HG03457 (cell line): ENCODE data around the gene LGALSL.
"Not testable (repeated sequence)": the region's sequence is repeated elsewhere in the genome, so short reads cannot be mapped to it uniquely, and the experiment has no call there.

Experiments
- ATAC-seq: cut with Tn5 transposase; IDR thresholded peaks from one replicate; pipeline ENCODE4 v1.9.1; 2021; ENCODE audit warnings: moderate number of reproducible peaks; ENCODE audit not compliant: unreplicated experiment

Gene LGALSL

GRCh38 chr2:64442277-64442676 is 11.7 kb upstream of the LGALSL start:
- no peak for ATAC-seq

- ATAC-seq = no peak
These were observed 11.0 kb upstream of the LGALSL start for GRCh38 chr2:64442801-64443429.

- not testable (repeated sequence) for ATAC-seq
These were observed 8.0 kb upstream of the LGALSL start for GRCh38 chr2:64445970-64446369.

GRCh38 chr2:64447317-64448040 is 6.5 kb upstream of the LGALSL start:
- no peak for ATAC-seq

- ATAC-seq = no peak
These were observed 5.9 kb upstream of the LGALSL start for GRCh38 chr2:64448041-64448426.

GRCh38 chr2:64451051-64451450 is 2.9 kb upstream of the LGALSL start:
- no peak for ATAC-seq

GRCh38 chr2:64454386-64455332 is 697 bp downstream of the LGALSL start:
- peak; percentile 49 for ATAC-seq

GRCh38 chr2:64455545-64455944 is 1.6 kb downstream of the LGALSL start:
- ATAC-seq = no peak

- ATAC-seq = no peak
These were observed 2.3 kb downstream of the LGALSL start for GRCh38 chr2:64456293-64456692.

GRCh38 chr2:64457524-64457923 is 3.6 kb downstream of the LGALSL start:
- ATAC-seq = no peak

GRCh38 chr2:64459575-64459974 is 5.6 kb downstream of the LGALSL start:
- no peak for ATAC-seq

- ATAC-seq = no peak
These were observed 6.4 kb downstream of the LGALSL start for GRCh38 chr2:64460330-64460729.

- ATAC-seq = no peak
These were observed 7.5 kb downstream of the LGALSL start for GRCh38 chr2:64461271-64462058.

GRCh38 chr2:64462171-64462570 is 8.2 kb downstream of the LGALSL start:
- ATAC-seq = no peak

GRCh38 chr2:64462940-64463700 is 9.2 kb downstream of the LGALSL start:
- no peak for ATAC-seq

- no peak for ATAC-seq
These were observed 9.8 kb downstream of the LGALSL start for GRCh38 chr2:64463781-64464180.

GRCh38 chr2:64466478-64467085 is 12.6 kb downstream of the LGALSL start:
- no peak for ATAC-seq

GRCh38 chr2:64467096-64467843 is 13.3 kb downstream of the LGALSL start:
- ATAC-seq = no peak

GRCh38 chr2:64469261-64469660 is 15.3 kb downstream of the LGALSL start:
- no peak for ATAC-seq
